Putamen (tissue), 1 donor: Measurements from ENCODE around the gene HOXD4.
A peak's percentile ranks its signal among the peaks of the same experiment; 100 is the strongest.

Source experiments
- DNase-seq: peaks from one replicate; pipeline ENCODE4 v3.0.0-alpha.2; 2016; ENCODE audit warnings: low spot score

Gene HOXD4

DNA sequence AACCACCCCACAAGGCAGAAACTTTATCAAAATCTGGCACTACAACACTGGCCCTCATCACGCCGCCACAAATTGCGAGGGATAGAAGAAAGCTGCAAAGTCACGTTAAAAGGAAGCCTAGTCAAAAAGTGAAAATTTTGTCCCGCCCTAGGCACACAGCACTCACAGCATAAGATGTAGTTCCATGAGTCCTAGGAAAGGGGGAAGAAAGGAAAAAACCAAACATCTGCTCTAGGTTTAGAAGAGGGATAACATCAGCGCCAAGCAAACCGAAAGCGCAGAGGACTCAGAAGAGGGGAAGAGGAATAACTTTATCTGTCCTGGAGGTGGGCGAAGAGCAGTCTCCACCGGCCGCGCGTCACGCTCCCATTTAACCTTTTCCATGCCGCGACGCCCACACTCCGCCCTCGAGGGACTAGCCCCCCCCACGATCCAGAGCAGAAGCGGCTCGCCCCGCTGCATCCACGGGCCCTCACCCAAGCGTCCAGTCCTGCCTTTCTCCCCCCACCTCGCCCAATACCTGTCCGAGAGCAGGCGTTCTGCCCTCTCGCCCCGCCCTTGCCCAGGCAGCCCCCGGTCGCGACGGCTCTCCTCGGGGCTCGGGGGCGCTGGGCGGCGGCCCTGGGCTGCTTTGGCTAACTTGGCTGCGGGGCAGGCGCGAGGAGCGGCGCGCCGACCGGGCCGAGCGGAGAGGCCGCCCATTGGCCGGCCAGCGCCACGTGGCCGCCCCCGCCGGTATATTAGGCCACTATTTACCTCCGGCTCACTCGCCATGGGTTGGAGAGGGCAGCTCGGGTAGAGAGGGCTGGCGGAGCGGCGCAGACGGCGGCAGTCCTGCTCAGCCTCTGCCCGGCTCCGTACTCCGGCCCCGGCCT is 36.8 kb downstream of the HOXD4 start, which contains the start of gene HOXD1:
Gene HOXD1, plus strand, starts transcription at position 770 of the 875 bp plus-strand sequence. CDS start 134 bp downstream, outside the sequence.
- peak; percentile 71 for DNase-seq

DNA sequence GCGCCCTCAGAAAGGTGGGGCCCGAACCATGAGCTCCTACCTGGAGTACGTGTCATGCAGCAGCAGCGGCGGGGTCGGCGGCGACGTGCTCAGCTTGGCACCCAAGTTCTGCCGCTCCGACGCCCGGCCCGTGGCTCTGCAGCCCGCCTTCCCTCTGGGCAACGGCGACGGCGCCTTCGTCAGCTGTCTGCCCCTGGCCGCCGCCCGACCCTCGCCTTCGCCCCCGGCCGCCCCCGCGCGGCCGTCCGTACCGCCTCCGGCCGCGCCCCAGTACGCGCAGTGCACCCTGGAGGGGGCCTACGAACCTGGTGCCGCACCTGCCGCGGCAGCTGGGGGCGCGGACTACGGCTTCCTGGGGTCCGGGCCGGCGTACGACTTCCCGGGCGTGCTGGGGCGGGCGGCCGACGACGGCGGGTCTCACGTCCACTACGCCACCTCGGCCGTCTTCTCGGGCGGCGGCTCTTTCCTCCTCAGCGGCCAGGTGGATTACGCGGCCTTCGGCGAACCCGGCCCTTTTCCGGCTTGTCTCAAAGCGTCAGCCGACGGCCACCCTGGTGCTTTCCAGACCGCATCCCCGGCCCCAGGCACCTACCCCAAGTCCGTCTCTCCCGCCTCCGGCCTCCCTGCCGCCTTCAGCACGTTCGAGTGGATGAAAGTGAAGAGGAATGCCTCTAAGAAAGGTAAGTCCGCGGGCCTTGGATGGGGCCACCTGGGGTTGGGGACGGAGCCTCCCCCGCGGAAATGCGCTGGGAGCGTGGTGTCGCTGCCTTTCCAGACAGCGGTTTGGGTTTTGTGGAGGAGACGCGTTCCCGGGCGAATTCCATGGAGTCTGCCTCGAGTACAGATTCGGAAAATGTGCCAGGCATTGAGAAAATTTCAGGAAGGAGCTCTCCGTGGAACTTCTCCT is 37.7 kb downstream of the HOXD4 start:
- no peak for DNase-seq

DNA sequence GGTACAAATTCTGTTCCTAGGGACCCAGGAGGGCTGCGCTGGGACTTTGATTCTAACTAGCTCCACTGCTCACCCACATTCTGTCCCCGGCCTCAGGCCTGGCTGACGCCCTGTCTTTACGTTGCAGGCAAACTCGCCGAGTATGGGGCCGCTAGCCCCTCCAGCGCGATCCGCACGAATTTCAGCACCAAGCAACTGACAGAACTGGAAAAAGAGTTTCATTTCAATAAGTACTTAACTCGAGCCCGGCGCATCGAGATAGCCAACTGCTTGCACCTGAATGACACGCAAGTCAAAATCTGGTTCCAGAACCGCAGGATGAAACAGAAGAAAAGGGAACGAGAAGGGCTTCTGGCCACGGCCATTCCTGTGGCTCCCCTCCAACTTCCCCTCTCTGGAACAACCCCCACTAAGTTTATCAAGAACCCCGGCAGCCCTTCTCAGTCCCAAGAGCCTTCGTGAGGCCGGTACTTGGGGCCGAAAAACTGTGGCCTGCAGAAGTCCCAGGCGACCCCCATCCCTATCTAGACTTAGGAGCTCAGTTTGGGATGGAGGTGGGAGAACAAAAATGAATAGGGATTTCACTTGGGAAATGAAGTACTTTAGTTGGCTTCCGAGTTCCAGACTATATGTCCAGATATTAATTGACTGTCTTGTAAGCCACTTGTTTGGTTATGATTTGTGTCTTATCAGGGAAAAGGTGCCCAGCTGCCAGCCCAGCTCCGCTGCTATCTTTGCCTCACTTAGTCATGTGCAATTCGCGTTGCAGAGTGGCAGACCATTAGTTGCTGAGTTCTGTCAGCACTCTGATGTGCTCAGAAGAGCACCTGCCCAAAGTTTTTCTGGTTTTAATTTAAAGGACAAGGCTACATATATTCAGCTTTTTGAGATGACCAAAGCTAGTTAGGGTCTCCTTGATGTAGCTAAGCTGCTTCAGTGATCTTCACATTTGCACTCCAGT is 38.6 kb downstream of the HOXD4 start:
- DNase-seq, result no peak

DNA sequence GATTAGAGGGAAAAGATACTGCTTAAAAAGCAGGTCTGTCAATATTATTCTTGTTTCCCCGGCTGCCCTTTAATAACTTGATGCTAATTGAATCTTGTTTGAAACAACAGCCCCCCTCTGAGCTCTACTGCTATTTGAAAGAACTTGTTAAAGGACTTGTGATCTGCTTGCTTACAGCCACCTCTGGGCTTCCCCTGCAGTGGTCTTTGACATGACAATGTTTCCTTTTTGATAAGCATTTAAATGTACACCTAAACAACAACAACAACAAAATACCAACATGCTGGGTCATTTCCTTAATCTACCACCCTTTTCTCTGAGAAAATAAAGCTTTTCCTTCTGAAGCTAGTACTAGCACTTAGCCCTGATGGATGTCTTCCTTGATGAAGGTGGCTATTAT is 41.0 kb downstream of the HOXD4 start:
- no peak for DNase-seq

DNA sequence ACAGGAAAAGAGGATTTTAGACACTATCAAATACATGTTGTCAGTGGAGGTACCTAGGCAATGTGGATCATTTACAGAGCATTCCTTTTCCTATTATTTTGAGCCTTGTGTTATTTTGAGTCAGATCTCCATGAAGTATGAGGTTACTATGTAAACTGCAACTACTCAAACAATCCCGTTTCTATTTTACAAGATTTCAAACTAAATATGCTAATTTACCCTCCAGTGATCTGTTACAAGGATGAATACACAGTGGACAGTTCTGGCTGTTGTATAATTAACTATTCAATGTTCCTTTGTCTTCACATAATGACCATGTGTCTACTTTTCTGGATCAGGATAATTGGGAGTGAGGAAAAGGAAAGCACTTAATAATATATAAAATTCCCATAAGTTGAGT is 41.7 kb downstream of the HOXD4 start:
- DNase-seq, result peak; percentile 51

DNA sequence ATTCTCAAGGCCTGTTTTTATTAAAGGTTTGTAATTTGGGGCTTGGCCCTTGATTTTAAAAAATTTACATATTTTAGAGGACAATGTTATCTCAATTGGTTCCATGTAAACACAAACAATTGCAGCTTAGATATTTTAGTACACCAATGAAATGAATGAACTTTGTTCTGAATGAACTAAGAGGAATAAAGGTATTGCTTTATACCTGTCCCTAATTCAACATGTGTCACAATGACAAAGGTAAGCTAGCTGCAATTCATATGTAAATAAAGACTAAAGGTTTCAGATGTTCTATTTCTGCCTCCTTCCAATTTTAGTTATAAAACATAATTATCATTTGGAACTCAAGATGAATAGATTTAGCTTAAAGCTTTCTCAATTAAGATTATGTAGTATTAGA is 48.6 kb downstream of the HOXD4 start:
- no peak for DNase-seq

DNA sequence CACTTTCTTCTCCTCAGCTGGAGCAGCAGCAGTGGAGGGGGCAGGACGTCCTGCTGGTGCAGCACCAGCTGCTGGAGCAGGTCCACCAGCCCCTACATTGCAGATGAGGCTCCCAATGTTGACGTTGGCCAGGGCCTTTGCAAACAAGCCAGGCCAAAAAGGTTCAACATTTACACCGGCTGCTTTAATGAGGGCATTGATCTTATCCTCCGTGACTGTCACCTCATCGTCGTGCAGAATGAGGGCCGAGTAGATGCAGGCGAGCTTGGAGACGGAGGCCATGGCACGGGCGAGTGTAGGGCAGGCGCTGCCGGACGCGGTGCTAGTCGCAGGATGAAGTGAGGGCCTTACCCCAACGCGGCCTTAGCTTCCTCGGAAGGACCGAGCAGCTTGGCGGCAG is 49.6 kb downstream of the HOXD4 start:
- DNase-seq, result no peak

DNA sequence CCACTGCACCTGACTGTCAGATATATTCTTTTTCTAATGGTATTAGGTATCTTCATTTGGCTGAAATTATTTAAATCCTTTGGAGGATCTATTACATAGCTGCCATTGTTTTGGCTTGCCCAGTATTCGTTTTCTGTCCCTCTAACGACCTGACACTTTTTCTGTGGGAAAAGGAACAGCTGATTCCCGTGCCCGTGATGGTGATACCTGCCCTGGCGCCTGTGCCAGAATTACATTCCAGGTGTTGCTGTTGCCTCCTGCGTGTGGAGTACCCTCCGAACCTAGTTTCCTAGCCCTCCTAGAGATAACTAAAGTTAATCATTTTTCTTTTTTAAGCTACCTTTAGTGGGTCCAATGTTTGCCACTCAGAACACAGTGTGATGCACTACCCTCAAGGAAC is 51.1 kb downstream of the HOXD4 start:
- no peak for DNase-seq
